ENCODE results near the gene RBM47. TPM values are rescaled to one million over a fixed set of nuclear protein-coding genes. Genes with fewer than 3 reads are reported as not detected.

Gene RBM47
- polyA plus RNA-seq, 3 donors: 79.5 to 101 (median 92.8) TPM

- peaks cover 30% of the 10 kb centered on the region for H4K20me1 ChIP-seq (ENCODE audit: insufficient read depth, low read length)
- H3K27ac ChIP-seq (ENCODE audit: low read depth in 1 of 2, low read length in 2 of 2): peak overlapping the region; percentile 57 to 86
- H3K4me3 Mint-ChIP-seq: no peak overlapping the region
- WGBS (ENCODE audit: insufficient coverage): 84% methylated on average over 8 of the region's 11 CpGs
- H3K4me3 ChIP-seq (replicated peaks in 1 of 3; ENCODE audit: low read depth in 2 of 3, low read length in 3 of 3): no peak overlapping the region
- peaks cover 37 to 53% of the 10 kb centered on the region in 2 donors for H3K36me3 Mint-ChIP-seq
- intact Hi-C loops (cut with micrococcal nuclease): no loop called here
- H3K27ac Mint-ChIP-seq: peak overlapping the region; percentile 14 to 97 (median 94)
- H3K27me3 Mint-ChIP-seq (ENCODE audit: low read depth in 3 of 3): peaks cover 0 to 1% (median 0%) of the 10 kb centered on the region in 3 donors
- TF ChIP-seq CTCF (IDR thresholded peaks at IDR 0.05): no peak
- no peak for DNase-seq
- H3K4me2 ChIP-seq (replicated peaks; ENCODE audit: extremely low read depth, low read length, poor library complexity, severe bottlenecking): no peak overlapping the region
- peaks cover 3 to 10% of the 10 kb centered on the region in 2 donors for H3K36me3 ChIP-seq (replicated peaks in 1 of 2; ENCODE audit: control insufficient read depth in 1 of 2, insufficient read depth in 2 of 2, low read length in 2 of 2)
- no peaks in the 10 kb centered on the region for H3K9me3 ChIP-seq (replicated peaks in 1 of 2; ENCODE audit: control insufficient read depth in 1 of 2, insufficient read depth in 1 of 2, low read length in 2 of 2)
- H3K9ac ChIP-seq (ENCODE audit: insufficient read depth, low read length, poor library complexity, severe bottlenecking): no peak overlapping the region
- no peak overlapping the region for H2AFZ ChIP-seq (ENCODE audit: insufficient read depth, low read depth, low read length, poor library complexity, severe bottlenecking)
- H3K27me3 ChIP-seq (ENCODE audit: control insufficient read depth in 2 of 2, insufficient read depth in 2 of 2, low read length in 2 of 2): no peaks in the 10 kb centered on the region
- peaks cover 80% of the 10 kb centered on the region for H3K4me1 Mint-ChIP-seq
- H3K4me1 ChIP-seq (ENCODE audit: control insufficient read depth in 1 of 2, insufficient read depth in 2 of 2, low read length in 2 of 2): peaks cover 80 to 89% of the 10 kb centered on the region in 2 donors
- peaks cover 0 to 5% (median 0%) of the 10 kb centered on the region in 7 donors for H3K9me3 Mint-ChIP-seq
- H3K79me2 ChIP-seq (ENCODE audit: insufficient read depth, low read length): peaks cover 96% of the 10 kb centered on the region
Measured at GRCh38 chr4:40619600-40619999, 10.1 kb downstream of the RBM47 start.

GRCh38 chr4:40617872-40618271 lies 11.8 kb downstream of the RBM47 start:
- H3K36me3 Mint-ChIP-seq: peaks cover 38 to 46% of the 10 kb centered on the region in 2 donors
- peaks cover 0 to 1% (median 0%) of the 10 kb centered on the region in 3 donors for H3K27me3 Mint-ChIP-seq (ENCODE audit: low read depth in 3 of 3)
- Histone ChIP-seq H3K27me3 (ENCODE audit: control insufficient read depth in 2 of 2, insufficient read depth in 2 of 2, low read length in 2 of 2) (no peaks in the 10 kb centered on the region), H2AFZ (ENCODE audit: insufficient read depth, low read depth, low read length, poor library complexity, severe bottlenecking) (no peak overlapping the region), H3K36me3 (replicated peaks in 1 of 2; ENCODE audit: control insufficient read depth in 1 of 2, insufficient read depth in 2 of 2, low read length in 2 of 2) (peaks cover under 1 to 20% of the 10 kb centered on the region in 2 donors), H3K4me3 (replicated peaks in 1 of 3; ENCODE audit: low read depth in 2 of 3, low read length in 3 of 3) (no peak overlapping the region), H3K79me2 (ENCODE audit: insufficient read depth, low read length) (peaks cover 96% of the 10 kb centered on the region), H3K4me2 (replicated peaks; ENCODE audit: extremely low read depth, low read length, poor library complexity, severe bottlenecking) (no peak overlapping the region), H3K4me1 (ENCODE audit: control insufficient read depth in 1 of 2, insufficient read depth in 2 of 2, low read length in 2 of 2) (peaks cover 77 to 89% of the 10 kb centered on the region in 2 donors), H3K9me3 (replicated peaks in 1 of 2; ENCODE audit: control insufficient read depth in 1 of 2, insufficient read depth in 1 of 2, low read length in 2 of 2) (no peaks in the 10 kb centered on the region), H4K20me1 (ENCODE audit: insufficient read depth, low read length) (peaks cover 36% of the 10 kb centered on the region), H3K9ac (ENCODE audit: insufficient read depth, low read length, poor library complexity, severe bottlenecking) (no peak overlapping the region), H3K27ac (ENCODE audit: low read depth in 1 of 2, low read length in 2 of 2) (peak overlapping the region; percentile 57 to 74)
- H3K27ac Mint-ChIP-seq: peak overlapping the region; percentile 80 to 97 (median 94)
- H3K4me1 Mint-ChIP-seq: peaks cover 81% of the 10 kb centered on the region
- no CpG with 5 or more reads among the region's 2 CpGs for WGBS (ENCODE audit: insufficient coverage)
- H3K4me3 Mint-ChIP-seq: no peak overlapping the region
- DNase-seq: peak in 2 of 3 donors; percentile 46
- peaks cover 0 to 5% (median 0%) of the 10 kb centered on the region in 7 donors for H3K9me3 Mint-ChIP-seq
- no peak for TF ChIP-seq CTCF (IDR thresholded peaks at IDR 0.05)
- intact Hi-C loops (cut with micrococcal nuclease): no loop called here

Measured in CD14-positive monocyte (primary cell).